ENCODE results near the gene CCM2.

- TF ChIP-seq, protein P1, sequence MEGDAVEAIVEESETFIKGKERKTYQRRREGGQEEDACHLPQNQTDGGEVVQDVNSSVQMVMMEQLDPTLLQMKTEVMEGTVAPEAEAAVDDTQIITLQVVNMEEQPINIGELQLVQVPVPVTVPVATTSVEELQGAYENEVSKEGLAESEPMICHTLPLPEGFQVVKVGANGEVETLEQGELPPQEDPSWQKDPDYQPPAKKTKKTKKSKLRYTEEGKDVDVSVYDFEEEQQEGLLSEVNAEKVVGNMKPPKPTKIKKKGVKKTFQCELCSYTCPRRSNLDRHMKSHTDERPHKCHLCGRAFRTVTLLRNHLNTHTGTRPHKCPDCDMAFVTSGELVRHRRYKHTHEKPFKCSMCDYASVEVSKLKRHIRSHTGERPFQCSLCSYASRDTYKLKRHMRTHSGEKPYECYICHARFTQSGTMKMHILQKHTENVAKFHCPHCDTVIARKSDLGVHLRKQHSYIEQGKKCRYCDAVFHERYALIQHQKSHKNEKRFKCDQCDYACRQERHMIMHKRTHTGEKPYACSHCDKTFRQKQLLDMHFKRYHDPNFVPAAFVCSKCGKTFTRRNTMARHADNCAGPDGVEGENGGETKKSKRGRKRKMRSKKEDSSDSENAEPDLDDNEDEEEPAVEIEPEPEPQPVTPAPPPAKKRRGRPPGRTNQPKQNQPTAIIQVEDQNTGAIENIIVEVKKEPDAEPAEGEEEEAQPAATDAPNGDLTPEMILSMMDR (IDR thresholded peaks at IDR 0.05): no peak
- TF ChIP-seq POLR2A (IDR thresholded peaks at IDR 0.05) (no peak), EP300 (IDR thresholded peaks at IDR 0.05) (no peak)
These were observed 37.3 kb upstream of the CCM2 start for GRCh38 chr7:44962483-44963251.

All from tibial nerve (tissue), 4 donors.